ENCODE results near the gene LUZP1.

Gene LUZP1

GRCh38 chr1:23152966-23153684 lies 15.5 kb downstream of the LUZP1 start:
- no peak for DNase-seq (ENCODE audit: low read depth in 2 of 2)
- TF ChIP-seq CTCF (IDR thresholded peaks at IDR 0.05; ENCODE audit: low read depth, low read length), result no peak
- no peak overlapping the region for H3K4me3 ChIP-seq (replicated peaks in 1 of 2; ENCODE audit: low read depth in 2 of 2, low read length in 2 of 2)

GRCh38 chr1:23150742-23151141 lies 17.9 kb downstream of the LUZP1 start:
- no peak overlapping the region for H3K4me3 ChIP-seq (replicated peaks in 1 of 2; ENCODE audit: low read depth in 2 of 2, low read length in 2 of 2)
- no peak for DNase-seq (ENCODE audit: low read depth in 2 of 2)
- no peak for TF ChIP-seq CTCF (IDR thresholded peaks at IDR 0.05; ENCODE audit: low read depth, low read length)

DNA sequence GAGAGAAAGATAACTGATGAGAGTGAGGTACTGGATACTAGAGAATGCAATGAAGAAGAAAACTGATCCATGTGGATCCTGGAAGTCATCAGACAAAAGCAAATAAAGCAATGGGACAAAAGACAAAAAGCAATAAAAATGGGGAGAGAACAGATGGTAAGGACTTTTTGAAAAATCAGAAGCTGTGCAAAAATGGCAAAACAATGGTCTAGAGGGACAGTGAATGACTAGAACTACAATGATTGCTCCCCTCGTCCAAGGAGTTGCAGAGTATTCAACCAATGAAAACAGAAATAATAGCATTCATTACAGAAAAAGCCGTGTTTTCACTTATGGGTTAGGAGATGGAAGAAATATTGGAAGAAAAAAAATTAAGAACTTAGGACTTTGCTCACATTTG lies 18.5 kb downstream of the LUZP1 start:
- H3K4me3 ChIP-seq (replicated peaks in 1 of 2; ENCODE audit: low read depth in 2 of 2, low read length in 2 of 2), result no peak overlapping the region
- DNase-seq (ENCODE audit: low read depth in 2 of 2), result no peak
- TF ChIP-seq CTCF (IDR thresholded peaks at IDR 0.05; ENCODE audit: low read depth, low read length), result no peak

- H3K4me3 ChIP-seq (replicated peaks in 1 of 2; ENCODE audit: low read depth in 2 of 2, low read length in 2 of 2), result no peak overlapping the region
- peak in 1 of 2 donors; percentile 13 for DNase-seq (ENCODE audit: low read depth in 2 of 2)
- no peak for TF ChIP-seq CTCF (IDR thresholded peaks at IDR 0.05; ENCODE audit: low read depth, low read length)
Measured at GRCh38 chr1:23149114-23149513, 19.5 kb downstream of the LUZP1 start.

- peak in 1 of 2 donors; percentile 18 for DNase-seq (ENCODE audit: low read depth in 2 of 2)
- TF ChIP-seq CTCF (IDR thresholded peaks at IDR 0.05; ENCODE audit: low read depth, low read length), result no peak
Measured at GRCh38 chr1:23148084-23148483, 20.6 kb downstream of the LUZP1 start.

DNA sequence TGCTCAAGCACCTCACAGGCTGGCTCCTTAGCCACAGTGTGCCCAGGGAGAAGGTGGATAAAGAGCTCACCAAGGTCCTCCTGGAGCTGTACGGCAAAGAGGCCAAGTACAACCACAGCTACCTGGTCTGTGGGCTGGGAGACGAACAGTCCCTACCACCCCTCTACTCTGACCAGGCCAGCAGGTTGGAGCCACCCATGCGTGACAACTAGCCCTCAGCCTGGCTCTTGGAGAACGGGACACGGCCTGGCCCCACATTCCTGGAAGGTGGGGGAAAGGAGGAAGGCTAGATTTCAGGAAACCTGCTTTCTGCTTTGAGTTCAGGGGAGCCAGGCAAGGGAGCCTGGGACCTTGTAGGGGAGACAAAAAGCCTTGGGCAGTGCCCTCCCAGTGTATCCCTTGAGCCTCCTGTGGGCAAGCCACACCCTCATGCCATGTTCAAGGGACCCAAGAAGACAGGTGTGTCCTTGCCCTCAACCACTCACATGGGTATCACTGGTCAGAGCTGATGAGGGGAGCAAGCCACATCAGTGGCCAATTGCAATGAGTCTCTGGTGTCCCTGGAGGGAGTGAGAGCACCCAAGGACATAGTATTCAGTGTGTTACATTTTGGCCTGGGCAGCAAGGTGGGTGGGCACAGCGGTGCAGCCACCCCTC lies 27.6 kb downstream of the LUZP1 start:
- no peak for TF ChIP-seq CTCF (IDR thresholded peaks at IDR 0.05; ENCODE audit: low read depth, low read length)
- no peak overlapping the region for H3K4me3 ChIP-seq (replicated peaks in 1 of 2; ENCODE audit: low read depth in 2 of 2, low read length in 2 of 2)
- no peak for DNase-seq (ENCODE audit: low read depth in 2 of 2)

More at GRCh38 chr1:23148084-23148483, 20.6 kb downstream of the LUZP1 start:
- H3K4me3 ChIP-seq (replicated peaks in 1 of 2; ENCODE audit: low read depth in 2 of 2, low read length in 2 of 2), result no peak overlapping the region
